ENCODE measurements around the gene COPG2. TPM values are rescaled to one million over a fixed set of nuclear protein-coding genes. Genes with fewer than 3 reads are reported as not detected.

Gene COPG2
- total and polyA plus RNA-seq, 2 of the 8 experiments (the other 6 are each of a cell fraction or from before 2014, with no cell fraction given), result 50.3 to 53.1 TPM

DNA sequence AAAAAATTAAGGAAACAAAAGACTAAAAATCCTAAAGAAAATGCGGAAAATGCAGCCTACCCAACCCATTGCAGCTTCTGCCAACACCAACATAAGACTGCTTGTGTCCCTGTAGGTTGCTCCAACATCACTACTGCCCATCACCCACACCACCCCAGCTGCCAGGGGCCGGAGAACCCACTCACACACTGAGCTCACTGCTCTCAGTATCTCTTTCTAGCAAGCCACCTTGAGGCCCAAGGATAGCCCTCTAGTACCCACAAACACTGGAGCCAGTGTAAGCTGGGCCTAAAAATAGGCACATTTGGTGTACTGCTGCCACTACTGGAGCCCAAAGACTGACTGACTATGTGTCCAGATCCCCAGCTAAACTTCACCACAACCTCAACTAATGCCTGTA is 109.4 kb downstream of the COPG2 start:
- H3K27me3 ChIP-seq (replicated peaks in 1 of 4; ENCODE audit: control insufficient read depth in 3 of 4, extremely low read depth in 1 of 4, insufficient read depth in 3 of 4, low read length in 3 of 4), result no peaks in the 10 kb centered on the region
- no peak overlapping the region for H3K9ac ChIP-seq (replicated peaks in 1 of 4; ENCODE audit: extremely low read depth in 1 of 4, low read depth in 3 of 4, low read length in 3 of 4)
- H2BK120ac ChIP-seq (replicated peaks; ENCODE audit: low read depth, low read length), result no peak overlapping the region
- H3K4me1 ChIP-seq (replicated peaks in 1 of 4; ENCODE audit: control insufficient read depth in 3 of 4, insufficient read depth in 4 of 4, low read length in 3 of 4), result no peaks in the 10 kb centered on the region
- DNase-seq (ENCODE audit: low read depth in 1 of 2, low spot score in 2 of 2) (no peak), FAIRE-seq (no peak)
- WGBS, 2 experiments (ENCODE audit: extremely low coverage in 1 of 2, insufficient coverage in 1 of 2, insufficient read length in 1 of 2, insufficient replicate concordance in 2 of 2, low coverage in 1 of 2, low lambda C conversion rate in 2 of 2, missing lambda C conversion rate in 1 of 2), result 100% methylated on average over 2 of the region's 2 CpGs; no CpG with 5 or more reads in 1 of the 2 experiments
- TF ChIP-seq SIRT6 (IDR thresholded peaks at IDR 0.05; ENCODE audit: low read length) (no peak), KDM5A (IDR thresholded peaks at IDR 0.05; ENCODE audit: low read length) (no peak), ATF2 (IDR thresholded peaks at IDR 0.05; ENCODE audit: low read length) (no peak), FOSL1 (IDR thresholded peaks at IDR 0.05; ENCODE audit: insufficient read depth, low read depth, low read length) (no peak)
- no peaks in the 10 kb centered on the region for H3K9me3 ChIP-seq (ENCODE audit: insufficient read depth in 2 of 2, low read depth in 1 of 2, low read length in 1 of 2)
- H3K4me2 ChIP-seq (ENCODE audit: insufficient read depth in 1 of 2, low read depth in 2 of 2, low read length in 2 of 2), result no peak overlapping the region
- H4K5ac ChIP-seq (ENCODE audit: insufficient read length, low read depth, low read length), result no peak overlapping the region
- H3K18ac ChIP-seq (ENCODE audit: extremely low read depth, low read length), result no peak overlapping the region
- H3K27ac ChIP-seq (ENCODE audit: low read depth, low read length), result no peak overlapping the region
- H3K23ac ChIP-seq (ENCODE audit: insufficient read length), result no peak overlapping the region
- ChIA-PET POLR2A (ENCODE audit: partially characterized antibody) (interaction anchor here (0.9 to 1.2 kb wide), 2 partner anchors 8 to 48 kb away, joined by 3 read pairs; no protein-coding TSS in a partner anchor), CTCF (ENCODE audit: partially characterized antibody) (no interaction called here)
- H2BK5ac ChIP-seq (ENCODE audit: low read depth, low read length), result no peak overlapping the region
- no peak overlapping the region for H3K14ac ChIP-seq (ENCODE audit: insufficient read length)
- no peak overlapping the region for H3K56ac ChIP-seq (replicated peaks; ENCODE audit: insufficient read length, low read depth, low read length)
- no peak overlapping the region for H2AFZ ChIP-seq (ENCODE audit: low read length)
- H2AK5ac ChIP-seq (ENCODE audit: low read depth, low read length), result no peak overlapping the region
- no peak overlapping the region for H2BK15ac ChIP-seq (ENCODE audit: low read length)
- no peak overlapping the region for H2BK20ac ChIP-seq (ENCODE audit: low read length)
- H2BK12ac ChIP-seq (ENCODE audit: low read depth, low read length), result no peak overlapping the region
- H3K23me2 ChIP-seq (ENCODE audit: low read depth, low read length), result no peaks in the 10 kb centered on the region
- H4K8ac ChIP-seq (ENCODE audit: extremely low read depth, insufficient read depth, low read length), result no peak overlapping the region
- no peak overlapping the region for H4K91ac ChIP-seq (replicated peaks; ENCODE audit: insufficient read length, low read length)
- H3K4me3 ChIP-seq (ENCODE audit: extremely low read depth in 1 of 4, insufficient read depth in 2 of 4, low read depth in 3 of 4, low read length in 4 of 4), result no peak overlapping the region
- H3K79me2 ChIP-seq (ENCODE audit: control insufficient read depth in 1 of 2, insufficient read depth in 2 of 2, low read length in 2 of 2), result no peaks in the 10 kb centered on the region
- no peak overlapping the region for H3K4ac ChIP-seq (replicated peaks; ENCODE audit: insufficient read length, low read depth, low read length)
- H4K20me1 ChIP-seq (replicated peaks in 1 of 2; ENCODE audit: control insufficient read depth in 1 of 2, insufficient read depth in 2 of 2, low read length in 2 of 2), result no peaks in the 10 kb centered on the region
- peaks cover 0 to 1% (median 0%) of the 10 kb centered on the region in 4 experiments; a peak in 3 of 8 replicates for H3K36me3 ChIP-seq (ENCODE audit: control insufficient read depth in 2 of 4, insufficient read depth in 4 of 4, low read length in 3 of 4)
- no peaks in the 10 kb centered on the region for H3K79me1 ChIP-seq (ENCODE audit: low read depth, low read length)

All from H1 (cell line).